Adrenal gland (tissue), 12 donors: ENCODE measurements around the gene LPP. TPM values are rescaled to one million over a fixed set of nuclear protein-coding genes. Genes with fewer than 3 reads are reported as not detected.

Experiments
- DNase-seq, 7 donors: peaks; one replicate each; pipeline ENCODE4 v3.0.0-alpha.2; 2019 to 2020
- H3K27ac ChIP-seq, 5 donors: fragments of 200-600 bp; sonication (generic) in 4 of 5; 1 replicate in 3 of 5; 2 replicates in 2 of 5; pipeline versions ENCODE4 v1.5.1 to v1.8.0; 2016 to 2020; ENCODE audit warnings: mild to moderate bottlenecking in 1 of 5
- H3K27me3 ChIP-seq: fragments of 200-600 bp; 2 replicates; pipeline ENCODE4 v1.8.0; 2021
- H3K36me3 ChIP-seq, 2 donors: fragments of 200-600 bp; replicated peaks in 1 of 2; 1 replicate in 1 of 2; 2 replicates in 1 of 2; pipeline versions ENCODE4 v1.5.1 to v1.8.0; 2018 to 2022
- H3K4me1 ChIP-seq, 2 donors: fragments of 200-600 bp; replicated peaks in 1 of 2; 1 replicate in 1 of 2; 2 replicates in 1 of 2; pipeline versions ENCODE4 v1.5.1 to v1.8.0; 2018 to 2021
- H3K4me3 ChIP-seq, 4 donors: fragments of 200-600 bp; sonication (generic) in 3 of 4; one replicate each; pipeline ENCODE4 v1.5.1; 2016 to 2018
- H3K9me3 ChIP-seq, 3 donors: fragments of 200-600 bp; sonication (generic) in 1 of 3; replicated peaks in 1 of 3; 1 replicate in 2 of 3; 2 replicates in 1 of 3; pipeline versions ENCODE4 v1.5.1 to v1.8.0; 2016 to 2021
- CTCF ChIP-seq, 6 experiments: fragments of 450-650 bp in 4 of 6; fragments of 200-600 bp in 2 of 6; sonication (generic) in 1 of 6; IDR thresholded peaks; 1 replicate in 5 of 6; 2 replicates in 1 of 6; pipeline versions ENCODE4 v1.5.1 to v1.8.0; 2016 to 2021; ENCODE audit warnings: antibody characterized with exemption in 6 of 6, mild to moderate bottlenecking in 2 of 6, moderate library complexity in 1 of 6
- POLR2A ChIP-seq, 2 donors: fragments of 450-650 bp; IDR thresholded peaks; one replicate each; pipeline ENCODE4 v1.6.1; 2017; ENCODE audit warnings: antibody characterized with exemption in 2 of 2, mild to moderate bottlenecking in 2 of 2, moderate library complexity in 1 of 2
- WGBS, 4 donors: extraction: QIAGEN DNeasy Blood & Tissue Kit in 2 of 4; methylation state at CpG; one replicate each; pipeline versions ENCODE4 v1.1.5 to v1.1.7; 2013 to 2017; 5-methylcytosine and 5-hydroxymethylcytosine counted together
- intact Hi-C, 2 donors: fragments of 100-400 bp; cut with DNase I; formaldehyde crosslinking; loops; one replicate each; pipeline versions ENCODE4 v1.14.1 to v1.15.0; 2022 to 2023
- polyA plus RNA-seq, 3 donors: library from polyadenylated mRNA; stranded (reverse); fragments of 200-250 nt in 2 of 3; fragments of 350-450 nt in 1 of 3; fragmentation: Illumina TruSeq in 1 of 3; extraction: RNeasy Lipid Tissue Mini Kit (QIAGEN cat#74804) in 1 of 3; gene quantifications; one replicate each; pipeline ENCODE4 v1.2.3, GENCODE V29; 2013 to 2014
- total RNA-seq, 9 donors: library from RNA; depleted of rRNA in 4 of 9; stranded (reverse); fragments of >200 nt in 4 of 9; fragments of 120-200 nt in 1 of 9; fragmentation: NEBNext Ultra II Directional in 1 of 9; extraction: Animal tissue kit (Norgen Biotek cat#: 25700) in 1 of 9; gene quantifications; one replicate each; pipeline versions ENCODE4 v1.1.0 to v1.2.4, GENCODE V29; 2013 to 2023
- donor health status: healthy with polysubstance abuse.
- donor health status: Bipolar disorder and iron deficiency.
- donor health status: DM: yes; HTN: yes; CAD: no.
- donor health status: DM: no; HTN: no; CAD: no.
- donor health status: DM: no; HTN: no; CAD: no.
- donor health status: DM: yes; HTN: yes; CAD: no.

The LPP gene
- total and polyA plus RNA-seq, 12 donors, result 7.0 to 170 (median 101) TPM

- Histone ChIP-seq H3K27ac (no peak overlapping the region), H3K4me1 (peaks cover 0 to 7% of the 10 kb centered on the region in 2 donors), H3K36me3 (peaks cover 0 to 9% of the 10 kb centered on the region in 2 donors), H3K9me3 (no peaks in the 10 kb centered on the region), H3K4me3 (no peak overlapping the region), H3K27me3 (no peaks in the 10 kb centered on the region)
- no peak for TF ChIP-seq POLR2A (IDR thresholded peaks at IDR 0.05)
- TF ChIP-seq CTCF (IDR thresholded peaks at IDR 0.05), result no peak
- 84 to 93% (median 88%) methylated on average over 5 of the region's 5 CpGs for WGBS, 4 donors
- intact Hi-C loops, result no loop called here
- DNase-seq, result no peak
These were observed 708.1 kb downstream of the LPP start for GRCh38 chr3:188861842-188862744.

GRCh38 chr3:188863999-188864406, 710.0 kb downstream of the LPP start:
- DNase-seq, result no peak
- peaks cover 0 to 14% of the 10 kb centered on the region in 2 donors for H3K4me1 ChIP-seq
- TF ChIP-seq CTCF (IDR thresholded peaks at IDR 0.05) (no peak), POLR2A (IDR thresholded peaks at IDR 0.05) (no peak)
- no peaks in the 10 kb centered on the region for H3K9me3 ChIP-seq
- no peak overlapping the region for H3K27ac ChIP-seq
- H3K4me3 ChIP-seq, result no peak overlapping the region
- WGBS, 4 donors, result 63 to 68% (median 65%) methylated on average over 3 of the region's 3 CpGs
- intact Hi-C loops, result no loop called here
- no peaks in the 10 kb centered on the region for H3K27me3 ChIP-seq
- peaks cover 0 to 9% of the 10 kb centered on the region in 2 donors for H3K36me3 ChIP-seq

- Histone ChIP-seq H3K4me3 (no peak overlapping the region), H3K4me1 (peaks cover 0 to 7% of the 10 kb centered on the region in 2 donors), H3K9me3 (no peaks in the 10 kb centered on the region), H3K27me3 (no peaks in the 10 kb centered on the region), H3K36me3 (peaks cover 0 to 9% of the 10 kb centered on the region in 2 donors), H3K27ac (no peak overlapping the region)
- intact Hi-C loops, result no loop called here
- TF ChIP-seq POLR2A (IDR thresholded peaks at IDR 0.05) (no peak), CTCF (IDR thresholded peaks at IDR 0.05) (no peak)
- no peak for DNase-seq
- 80 to 87% (median 84%) methylated on average over 4 of the region's 4 CpGs for WGBS, 4 donors
These were observed 713.8 kb downstream of the LPP start for GRCh38 chr3:188867691-188868265.

- Histone ChIP-seq H3K36me3 (peaks cover 0 to 9% of the 10 kb centered on the region in 2 donors), H3K4me1 (peaks cover 0 to 7% of the 10 kb centered on the region in 2 donors), H3K27me3 (no peaks in the 10 kb centered on the region), H3K4me3 (no peak overlapping the region), H3K9me3 (no peaks in the 10 kb centered on the region), H3K27ac (no peak overlapping the region)
- intact Hi-C loops, result no loop called here
- whole genome bisulfite sequencing, 4 donors, result 77 to 93% (median 88%) methylated on average over 1 of the region's 1 CpG
- DNase-seq, result no peak
- TF ChIP-seq POLR2A (IDR thresholded peaks at IDR 0.05) (no peak), CTCF (IDR thresholded peaks at IDR 0.05) (no peak)
These were observed 714.8 kb downstream of the LPP start for GRCh38 chr3:188868803-188869202.
